PC-9 (cell line): ENCODE data around the gene CEP70.

ENCODE experiments used
- CTCF ChIP-seq: fragments of 200-600 bp; sonication (generic); conservative IDR thresholded peaks from 2 replicates; pipeline ENCODE4 v1.6.1; 2017; ENCODE audit warnings: mixed run types, antibody characterized with exemption, mild to moderate bottlenecking, moderate library complexity
- EZH2 ChIP-seq: fragments of 200-600 bp; sonication (generic); IDR thresholded peaks from 2 replicates; pipeline ENCODE4 v1.8.0; 2017; ENCODE audit warnings: antibody characterized with exemption, low read depth

DNA sequence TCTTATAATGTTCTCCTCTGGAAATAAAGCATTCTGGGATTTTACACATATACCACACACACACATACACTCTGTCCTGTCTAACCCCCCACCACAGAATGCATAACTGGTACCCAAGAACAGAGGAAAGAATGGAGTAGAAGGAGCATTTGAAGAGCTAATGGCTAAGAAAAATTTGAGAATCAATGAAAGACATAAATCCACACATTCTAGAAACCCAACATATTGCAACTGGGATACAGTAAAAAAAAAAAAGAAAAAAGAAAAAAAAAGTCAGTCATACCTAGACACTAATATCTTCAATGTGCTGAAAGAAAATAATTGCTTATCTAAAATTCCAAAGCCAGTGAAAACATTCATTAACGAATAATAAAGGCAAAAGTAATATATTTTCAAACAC lies 20.9 kb downstream of the CEP70 start:
- no peak for TF ChIP-seq CTCF
- no peak for TF ChIP-seq EZH2
